Right renal cortex interstitium (tissue), 3 donors: ENCODE results near the gene ATP4A. TPM values are rescaled to one million over a fixed set of nuclear protein-coding genes. Genes with fewer than 3 reads are reported as not detected.

Experiments used
- DNase-seq, 3 donors: peaks; one replicate each; pipeline ENCODE4 v3.0.0-alpha.2; 2013; ENCODE audit warnings: low read depth in 3 of 3, low spot score in 2 of 3
- polyA plus RNA-seq, 3 donors: library from polyadenylated mRNA; unstranded; fragments of 120-200 nt; gene quantifications; one replicate each; pipeline ENCODE4 v1.2.1, GENCODE V29; 2013; ENCODE audit not compliant: insufficient read length in 3 of 3

The ATP4A gene
- polyA plus RNA-seq, 3 donors, result 0.06 TPM; not detected in 2

- no peak for DNase-seq
Measured at GRCh38 chr19:35551091-35551810, 12.2 kb downstream of the ATP4A start.

GRCh38 chr19:35549879-35550523 is 13.5 kb downstream of the ATP4A start:
- no peak for DNase-seq

- peak in 1 of 3 donors; percentile 45 for DNase-seq
Measured at GRCh38 chr19:35549174-35549788, 14.2 kb downstream of the ATP4A start.

- no peak for DNase-seq
Measured at GRCh38 chr19:35546532-35546931, 16.9 kb downstream of the ATP4A start.

GRCh38 chr19:35545855-35546381 is 17.5 kb downstream of the ATP4A start:
- DNase-seq, result no peak

- DNase-seq, result peak; percentile 72 to 79 (median 76)
Measured at GRCh38 chr19:35545001-35545854, 18.2 kb downstream of the ATP4A start, which contains the start of gene TMEM147. TSS of gene TMEM147 (plus strand) at chr19:35545626. CDS start at chr19:35545740, 114 bp downstream.

GRCh38 chr19:35544110-35544802 is 19.2 kb downstream of the ATP4A start:
- DNase-seq, result no peak

- no peak for DNase-seq
Measured at GRCh38 chr19:35543280-35544109, 20.0 kb downstream of the ATP4A start.

GRCh38 chr19:35542209-35542608 is 21.2 kb downstream of the ATP4A start:
- DNase-seq, result no peak

- DNase-seq, result no peak
Measured at GRCh38 chr19:35540356-35540927, 23.0 kb downstream of the ATP4A start.

GRCh38 chr19:35539850-35540249 is 23.6 kb downstream of the ATP4A start:
- DNase-seq, result no peak

GRCh38 chr19:35539314-35539713 is 24.1 kb downstream of the ATP4A start:
- no peak for DNase-seq

- no peak for DNase-seq
Measured at GRCh38 chr19:35534803-35535480, 28.5 kb downstream of the ATP4A start.

- no peak for DNase-seq
Measured at GRCh38 chr19:35533822-35534392, 29.6 kb downstream of the ATP4A start.

- DNase-seq, result no peak
Measured at GRCh38 chr19:35533201-35533821, 30.1 kb downstream of the ATP4A start, which contains the start of gene GAPDHS. TSS of gene GAPDHS (plus strand) at chr19:35533456. CDS start at chr19:35533528, 72 bp downstream.

GRCh38 chr19:35531291-35531690 is 32.2 kb downstream of the ATP4A start:
- DNase-seq, result no peak
